Kidney capillary endothelial cell (primary cell): Measurements from ENCODE around the gene ASB8.
A peak's percentile ranks its signal among the peaks of the same experiment; 100 is the strongest.

Source experiments
- DNase-seq: peaks from one replicate; pipeline ENCODE4 v3.0.0-alpha.2; 2018; ENCODE audit warnings: low spot score

Gene ASB8

GRCh38 chr12:48157018-48157888, at the start of gene ASB8:
Gene ASB8, minus strand, starts transcription at chr12:48157515. Its CDS starts 4,019 bp downstream, at chr12:48153496.
- DNase-seq: peak; percentile 98

GRCh38 chr12:48203192-48203591, 45.9 kb upstream of the ASB8 start, which contains the start of gene OR10AD1:
Gene OR10AD1, minus strand, starts transcription at chr12:48203292. Its CDS starts 0 bp downstream, at chr12:48203292.
- no peak for DNase-seq

- DNase-seq: no peak
Observed at GRCh38 chr12:48202766-48203165, 45.5 kb upstream of the ASB8 start.

GRCh38 chr12:48201516-48201915, 44.2 kb upstream of the ASB8 start:
- DNase-seq: no peak

- no peak for DNase-seq
Observed at GRCh38 chr12:48201091-48201490, 43.8 kb upstream of the ASB8 start.

- no peak for DNase-seq
Observed at GRCh38 chr12:48199774-48200221, 42.5 kb upstream of the ASB8 start.

- DNase-seq: no peak
Observed at GRCh38 chr12:48198985-48199384, 41.7 kb upstream of the ASB8 start.

- DNase-seq: no peak
Observed at GRCh38 chr12:48198672-48198971, 41.3 kb upstream of the ASB8 start.

- DNase-seq: peak; percentile 90
Observed at GRCh38 chr12:48197971-48198671, 40.8 kb upstream of the ASB8 start.

GRCh38 chr12:48197549-48197970, 40.2 kb upstream of the ASB8 start:
- peak; percentile 34 for DNase-seq

- no peak for DNase-seq
Observed at GRCh38 chr12:48194799-48195201, 37.5 kb upstream of the ASB8 start.

GRCh38 chr12:48193623-48194022, 36.3 kb upstream of the ASB8 start:
- DNase-seq: no peak

- DNase-seq: no peak
Observed at GRCh38 chr12:48192861-48193260, 35.5 kb upstream of the ASB8 start.

GRCh38 chr12:48191096-48191495, 33.8 kb upstream of the ASB8 start:
- no peak for DNase-seq

- DNase-seq: peak; percentile 44
Observed at GRCh38 chr12:48189331-48190125, 32.2 kb upstream of the ASB8 start.

- no peak for DNase-seq
Observed at GRCh38 chr12:48187916-48188695, 30.8 kb upstream of the ASB8 start.

- no peak for DNase-seq
Observed at GRCh38 chr12:48185181-48185919, 28.0 kb upstream of the ASB8 start.

GRCh38 chr12:48184549-48184922, 27.2 kb upstream of the ASB8 start:
- no peak for DNase-seq

- DNase-seq: no peak
Observed at GRCh38 chr12:48183876-48184548, 26.7 kb upstream of the ASB8 start.
